Measurements from ENCODE around the gene MLLT10.

- TF ChIP-seq CTCF (IDR thresholded peaks at IDR 0.05) (no peak), POLR2A (IDR thresholded peaks at IDR 0.05) (no peak)
Observed at GRCh38 chr10:21505711-21506278, 28.2 kb upstream of the MLLT10 start.

All from right lobe of liver (tissue), 4 donors.